HL-60 (cell line): Measurements from ENCODE around the gene DCAF16.

Experiments used
- POLR2AphosphoS5 ChIP-seq: IDR thresholded peaks from 2 replicates; pipeline ENCODE4 v1.6.1; 2012; ENCODE audit warnings: low read depth
- TF ChIP-seq, protein P1 (sequence below): IDR thresholded peaks from one replicate; pipeline ENCODE4 v1.5.1; 2011; ENCODE audit warnings: low read length, control low read depth, inconsistent platforms; ENCODE audit not compliant: insufficient read depth
- TF ChIP-seq, protein P2 (sequence below): IDR thresholded peaks from 2 replicates; pipeline ENCODE4 v1.6.1; 2012; ENCODE audit warnings: low read depth; ENCODE audit not compliant: insufficient replicate concordance

DNA sequence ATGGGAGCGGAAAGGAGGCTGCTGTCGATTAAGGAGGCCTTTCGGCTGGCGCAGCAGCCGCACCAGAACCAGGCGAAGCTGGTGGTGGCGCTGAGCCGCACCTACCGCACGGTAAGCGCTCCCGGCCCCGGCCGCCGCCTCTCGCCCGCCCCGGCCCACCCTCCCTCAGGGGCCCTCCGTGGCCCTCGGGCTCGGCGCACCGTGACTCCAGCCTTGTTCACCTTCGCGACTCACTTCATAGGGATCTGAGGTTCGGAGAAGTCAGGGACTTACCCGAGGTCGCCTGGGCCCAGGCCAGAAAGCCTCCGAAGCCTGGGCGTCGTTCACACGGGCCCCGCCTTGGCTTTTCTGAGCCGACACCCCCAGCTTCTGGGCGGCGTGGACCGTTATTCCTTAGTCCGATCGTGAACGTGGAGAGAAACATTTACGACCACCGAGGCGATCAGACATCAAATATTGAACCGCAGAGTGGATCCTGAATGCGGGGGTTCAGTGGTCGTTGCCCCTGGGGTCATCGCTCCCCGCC is 584 bp upstream of the DCAF16 start:
- TF ChIP-seq, protein P1, sequence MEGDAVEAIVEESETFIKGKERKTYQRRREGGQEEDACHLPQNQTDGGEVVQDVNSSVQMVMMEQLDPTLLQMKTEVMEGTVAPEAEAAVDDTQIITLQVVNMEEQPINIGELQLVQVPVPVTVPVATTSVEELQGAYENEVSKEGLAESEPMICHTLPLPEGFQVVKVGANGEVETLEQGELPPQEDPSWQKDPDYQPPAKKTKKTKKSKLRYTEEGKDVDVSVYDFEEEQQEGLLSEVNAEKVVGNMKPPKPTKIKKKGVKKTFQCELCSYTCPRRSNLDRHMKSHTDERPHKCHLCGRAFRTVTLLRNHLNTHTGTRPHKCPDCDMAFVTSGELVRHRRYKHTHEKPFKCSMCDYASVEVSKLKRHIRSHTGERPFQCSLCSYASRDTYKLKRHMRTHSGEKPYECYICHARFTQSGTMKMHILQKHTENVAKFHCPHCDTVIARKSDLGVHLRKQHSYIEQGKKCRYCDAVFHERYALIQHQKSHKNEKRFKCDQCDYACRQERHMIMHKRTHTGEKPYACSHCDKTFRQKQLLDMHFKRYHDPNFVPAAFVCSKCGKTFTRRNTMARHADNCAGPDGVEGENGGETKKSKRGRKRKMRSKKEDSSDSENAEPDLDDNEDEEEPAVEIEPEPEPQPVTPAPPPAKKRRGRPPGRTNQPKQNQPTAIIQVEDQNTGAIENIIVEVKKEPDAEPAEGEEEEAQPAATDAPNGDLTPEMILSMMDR, result no peak
- TF ChIP-seq POLR2AphosphoS5, result no peak
- TF ChIP-seq, protein P2, sequence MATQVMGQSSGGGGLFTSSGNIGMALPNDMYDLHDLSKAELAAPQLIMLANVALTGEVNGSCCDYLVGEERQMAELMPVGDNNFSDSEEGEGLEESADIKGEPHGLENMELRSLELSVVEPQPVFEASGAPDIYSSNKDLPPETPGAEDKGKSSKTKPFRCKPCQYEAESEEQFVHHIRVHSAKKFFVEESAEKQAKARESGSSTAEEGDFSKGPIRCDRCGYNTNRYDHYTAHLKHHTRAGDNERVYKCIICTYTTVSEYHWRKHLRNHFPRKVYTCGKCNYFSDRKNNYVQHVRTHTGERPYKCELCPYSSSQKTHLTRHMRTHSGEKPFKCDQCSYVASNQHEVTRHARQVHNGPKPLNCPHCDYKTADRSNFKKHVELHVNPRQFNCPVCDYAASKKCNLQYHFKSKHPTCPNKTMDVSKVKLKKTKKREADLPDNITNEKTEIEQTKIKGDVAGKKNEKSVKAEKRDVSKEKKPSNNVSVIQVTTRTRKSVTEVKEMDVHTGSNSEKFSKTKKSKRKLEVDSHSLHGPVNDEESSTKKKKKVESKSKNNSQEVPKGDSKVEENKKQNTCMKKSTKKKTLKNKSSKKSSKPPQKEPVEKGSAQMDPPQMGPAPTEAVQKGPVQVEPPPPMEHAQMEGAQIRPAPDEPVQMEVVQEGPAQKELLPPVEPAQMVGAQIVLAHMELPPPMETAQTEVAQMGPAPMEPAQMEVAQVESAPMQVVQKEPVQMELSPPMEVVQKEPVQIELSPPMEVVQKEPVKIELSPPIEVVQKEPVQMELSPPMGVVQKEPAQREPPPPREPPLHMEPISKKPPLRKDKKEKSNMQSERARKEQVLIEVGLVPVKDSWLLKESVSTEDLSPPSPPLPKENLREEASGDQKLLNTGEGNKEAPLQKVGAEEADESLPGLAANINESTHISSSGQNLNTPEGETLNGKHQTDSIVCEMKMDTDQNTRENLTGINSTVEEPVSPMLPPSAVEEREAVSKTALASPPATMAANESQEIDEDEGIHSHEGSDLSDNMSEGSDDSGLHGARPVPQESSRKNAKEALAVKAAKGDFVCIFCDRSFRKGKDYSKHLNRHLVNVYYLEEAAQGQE, result no peak
